ENCODE data around the gene RAP1GDS1.

RAP1GDS1 gene

DNA sequence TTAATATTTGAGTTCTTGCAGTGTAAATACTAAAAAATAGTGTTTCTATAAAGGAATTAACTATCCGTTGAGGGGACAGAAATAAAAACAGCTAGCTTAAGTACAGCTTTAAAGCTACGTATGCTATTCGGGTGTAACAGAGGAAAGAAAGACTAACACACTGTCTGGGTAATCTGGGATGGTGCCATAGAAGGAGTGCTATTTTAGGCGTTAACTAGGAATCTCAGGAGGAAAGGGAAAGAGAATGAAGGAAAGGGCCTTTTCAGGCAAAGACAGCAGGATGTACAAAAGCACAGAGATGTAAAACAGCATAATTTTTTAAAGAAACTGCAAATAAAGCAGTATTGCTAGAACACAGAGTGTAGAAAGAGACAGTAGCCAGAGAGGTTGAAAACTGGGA lies 161.8 kb downstream of the RAP1GDS1 start:
- no peaks in the 10 kb centered on the region for H3K27me3 ChIP-seq (ENCODE audit: insufficient read depth, low read depth)
- H4K20me1 ChIP-seq (ENCODE audit: insufficient read depth) = no peaks in the 10 kb centered on the region
- TF ChIP-seq, protein P1, sequence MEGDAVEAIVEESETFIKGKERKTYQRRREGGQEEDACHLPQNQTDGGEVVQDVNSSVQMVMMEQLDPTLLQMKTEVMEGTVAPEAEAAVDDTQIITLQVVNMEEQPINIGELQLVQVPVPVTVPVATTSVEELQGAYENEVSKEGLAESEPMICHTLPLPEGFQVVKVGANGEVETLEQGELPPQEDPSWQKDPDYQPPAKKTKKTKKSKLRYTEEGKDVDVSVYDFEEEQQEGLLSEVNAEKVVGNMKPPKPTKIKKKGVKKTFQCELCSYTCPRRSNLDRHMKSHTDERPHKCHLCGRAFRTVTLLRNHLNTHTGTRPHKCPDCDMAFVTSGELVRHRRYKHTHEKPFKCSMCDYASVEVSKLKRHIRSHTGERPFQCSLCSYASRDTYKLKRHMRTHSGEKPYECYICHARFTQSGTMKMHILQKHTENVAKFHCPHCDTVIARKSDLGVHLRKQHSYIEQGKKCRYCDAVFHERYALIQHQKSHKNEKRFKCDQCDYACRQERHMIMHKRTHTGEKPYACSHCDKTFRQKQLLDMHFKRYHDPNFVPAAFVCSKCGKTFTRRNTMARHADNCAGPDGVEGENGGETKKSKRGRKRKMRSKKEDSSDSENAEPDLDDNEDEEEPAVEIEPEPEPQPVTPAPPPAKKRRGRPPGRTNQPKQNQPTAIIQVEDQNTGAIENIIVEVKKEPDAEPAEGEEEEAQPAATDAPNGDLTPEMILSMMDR (conservative IDR thresholded peaks at IDR 0.05; ENCODE audit: low read depth, low read length) = no peak
- no peak overlapping the region for H3K9ac ChIP-seq
- no peak overlapping the region for H3K4me2 ChIP-seq
- no peaks in the 10 kb centered on the region for H3K4me1 ChIP-seq (ENCODE audit: low read depth, poor library complexity, severe bottlenecking)
- H3K36me3 ChIP-seq (ENCODE audit: insufficient read depth) = no peaks in the 10 kb centered on the region
- H3K79me2 ChIP-seq (ENCODE audit: insufficient read depth, low read depth) = no peaks in the 10 kb centered on the region
- H3K27ac ChIP-seq = no peak overlapping the region
- H3K4me3 ChIP-seq (IDR thresholded peaks at IDR 0.05; ENCODE audit: insufficient read depth, low read depth, low read length) = no peak overlapping the region
- no peak overlapping the region for H2AFZ ChIP-seq (ENCODE audit: low read depth)

DNA sequence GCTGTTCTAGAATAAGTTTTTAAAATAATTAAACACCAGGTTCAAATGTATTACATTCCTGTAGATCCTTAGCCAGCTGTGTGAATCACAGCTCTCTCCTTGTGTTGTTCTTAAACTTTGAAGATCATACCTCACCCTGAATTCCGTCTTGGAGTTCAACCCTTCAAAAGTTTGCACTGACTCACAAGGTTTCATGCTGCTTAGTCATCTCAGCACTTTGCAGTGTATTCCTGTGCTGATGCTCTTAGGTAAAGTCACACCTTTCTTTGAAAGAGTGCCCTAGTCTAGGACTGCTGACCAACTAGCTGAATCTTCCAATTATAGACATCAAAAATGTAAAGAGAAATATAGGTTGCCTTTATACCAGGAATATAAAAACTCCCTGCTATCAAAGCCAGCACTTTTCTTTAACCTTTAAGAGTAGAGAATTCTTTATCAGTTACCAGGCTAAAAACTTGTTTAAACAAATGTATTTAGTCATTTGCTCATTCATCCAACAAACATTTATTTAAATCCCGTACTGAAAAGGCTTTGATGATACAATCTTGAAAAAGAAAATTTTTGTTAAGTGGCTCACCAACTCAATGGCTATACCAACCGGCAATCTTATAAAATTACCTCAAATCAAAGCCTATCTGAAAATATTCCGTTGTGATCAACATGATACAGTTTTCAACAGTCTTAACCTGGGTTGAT lies 169.7 kb downstream of the RAP1GDS1 start:
- Histone ChIP-seq H2AFZ (ENCODE audit: low read depth) (no peak overlapping the region), H3K27me3 (ENCODE audit: insufficient read depth, low read depth) (no peaks in the 10 kb centered on the region), H3K9ac (no peak overlapping the region), H3K4me3 (IDR thresholded peaks at IDR 0.05; ENCODE audit: insufficient read depth, low read depth, low read length) (no peak overlapping the region), H3K27ac (no peak overlapping the region), H3K4me2 (no peak overlapping the region), H3K4me1 (ENCODE audit: low read depth, poor library complexity, severe bottlenecking) (no peaks in the 10 kb centered on the region), H3K79me2 (ENCODE audit: insufficient read depth, low read depth) (no peaks in the 10 kb centered on the region), H3K36me3 (ENCODE audit: insufficient read depth) (0 out of 2 replicates have a peak, but pooled peaks cover 4% of the 10 kb centered on the region), H4K20me1 (ENCODE audit: insufficient read depth) (no peaks in the 10 kb centered on the region)
- TF ChIP-seq, protein P1 (conservative IDR thresholded peaks at IDR 0.05; ENCODE audit: low read depth, low read length) = no peak

DNA sequence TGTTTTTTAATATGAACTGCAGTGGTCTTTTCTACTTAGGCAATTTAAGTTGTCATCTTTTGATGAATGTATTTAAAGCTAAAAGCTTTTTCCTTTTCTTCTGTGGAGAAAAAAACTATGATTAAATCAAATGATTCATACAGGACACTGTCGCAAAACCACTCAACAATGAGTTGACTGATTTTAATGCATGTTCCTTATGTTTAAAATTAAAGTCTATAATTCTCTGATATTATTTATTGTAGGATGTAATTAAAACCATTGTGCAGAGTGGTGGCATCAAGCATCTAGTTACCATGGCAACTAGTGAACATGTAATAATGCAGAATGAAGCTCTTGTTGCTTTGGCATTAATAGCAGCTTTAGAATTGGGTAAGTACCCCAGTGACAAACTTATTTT lies 172.5 kb downstream of the RAP1GDS1 start:
- H3K36me3 ChIP-seq (ENCODE audit: insufficient read depth) = 0 out of 2 replicates have a peak, but pooled peaks cover 4% of the 10 kb centered on the region
- H3K4me1 ChIP-seq (ENCODE audit: low read depth, poor library complexity, severe bottlenecking) = no peaks in the 10 kb centered on the region
- H3K27me3 ChIP-seq (ENCODE audit: insufficient read depth, low read depth) = no peaks in the 10 kb centered on the region
- H3K27ac ChIP-seq = no peak overlapping the region
- H3K4me3 ChIP-seq (IDR thresholded peaks at IDR 0.05; ENCODE audit: insufficient read depth, low read depth, low read length) = no peak overlapping the region
- no peaks in the 10 kb centered on the region for H3K79me2 ChIP-seq (ENCODE audit: insufficient read depth, low read depth)
- TF ChIP-seq, protein P1 (conservative IDR thresholded peaks at IDR 0.05; ENCODE audit: low read depth, low read length) = no peak
- H4K20me1 ChIP-seq (ENCODE audit: insufficient read depth) = no peaks in the 10 kb centered on the region
- no peak overlapping the region for H3K4me2 ChIP-seq
- H3K9ac ChIP-seq = no peak overlapping the region
- H2AFZ ChIP-seq (ENCODE audit: low read depth) = no peak overlapping the region

DNA sequence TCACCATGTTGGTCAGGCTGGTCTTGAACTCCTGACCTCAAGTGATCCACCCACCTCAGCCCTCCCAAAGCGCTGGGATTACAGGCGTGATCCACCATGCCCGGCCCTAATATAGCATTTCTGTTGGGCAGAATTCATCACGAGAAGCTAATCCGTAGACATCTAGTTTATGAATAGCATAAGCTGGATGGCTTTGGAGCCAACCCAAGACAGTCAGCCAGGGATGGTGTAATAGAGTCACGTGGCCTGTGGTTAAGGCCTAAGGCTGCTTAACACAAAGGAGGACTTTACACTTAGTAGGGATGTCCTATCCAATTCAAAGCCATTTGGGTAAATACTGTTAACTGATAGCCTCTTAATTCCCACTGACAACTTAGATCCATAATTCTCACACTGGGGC lies 173.6 kb downstream of the RAP1GDS1 start:
- Histone ChIP-seq H3K9ac (no peak overlapping the region), H3K4me2 (no peak overlapping the region), H3K27me3 (ENCODE audit: insufficient read depth, low read depth) (no peaks in the 10 kb centered on the region), H4K20me1 (ENCODE audit: insufficient read depth) (no peaks in the 10 kb centered on the region), H3K4me3 (IDR thresholded peaks at IDR 0.05; ENCODE audit: insufficient read depth, low read depth, low read length) (no peak overlapping the region), H3K79me2 (ENCODE audit: insufficient read depth, low read depth) (no peaks in the 10 kb centered on the region), H3K27ac (no peak overlapping the region), H2AFZ (ENCODE audit: low read depth) (no peak overlapping the region), H3K36me3 (ENCODE audit: insufficient read depth) (0 out of 2 replicates have a peak, but pooled peaks cover 4% of the 10 kb centered on the region), H3K4me1 (ENCODE audit: low read depth, poor library complexity, severe bottlenecking) (no peaks in the 10 kb centered on the region)
- TF ChIP-seq, protein P1 (conservative IDR thresholded peaks at IDR 0.05; ENCODE audit: low read depth, low read length) = no peak

Measured in KMS-11 (cell line).